Measurements from ENCODE around the gene ZNRF2. TPM values are rescaled to one million over a fixed set of nuclear protein-coding genes. Genes with fewer than 3 reads are reported as not detected.

ZNRF2 gene
- polyA plus RNA-seq, 1 of the 3 experiments (the other 2 are of a cell fraction) = 4.0 TPM

DNA sequence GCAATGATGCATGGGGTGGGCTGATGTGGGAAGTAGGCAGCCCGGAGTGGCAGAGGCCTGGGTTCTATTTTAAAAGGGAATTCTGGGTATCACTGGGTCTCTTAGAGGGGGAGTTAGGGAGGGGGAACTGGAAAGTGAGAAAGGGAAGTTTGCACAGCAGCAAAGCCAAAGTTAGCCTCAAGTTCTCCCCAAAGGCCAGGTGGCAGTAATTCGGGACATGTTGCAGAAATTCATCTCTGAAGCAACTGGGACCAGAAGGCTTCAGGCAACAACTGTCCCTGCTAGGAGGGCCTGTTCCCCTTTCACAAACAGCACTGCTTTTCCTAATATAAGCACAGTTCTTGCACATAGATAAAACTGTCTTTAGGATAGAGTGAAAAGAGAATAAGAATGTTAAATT, 126.8 kb downstream of the ZNRF2 start:
- ChIA-PET CTCF (interaction anchor here (0.8 to 3.7 kb wide), 7 partner anchors 11 to 247 kb away, joined by 3 to 31 read pairs (median 5); no protein-coding TSS in a partner anchor), POLR2A (no interaction called here)
- 85% methylated on average over 2 of the region's 2 CpGs for WGBS (ENCODE audit: low lambda C conversion rate)

More for the DNA sequence above, 126.8 kb downstream of the ZNRF2 start:
- Histone ChIP-seq H3K4me2 (no peak overlapping the region), H2AFZ (ENCODE audit: low read depth) (no peak overlapping the region), H3K4me3 (ENCODE audit: low read depth in 2 of 2, low read length in 1 of 2) (no peak overlapping the region), H3K4me1 (ENCODE audit: control insufficient read depth in 1 of 2, insufficient read depth in 2 of 2, low read depth in 1 of 2, low read length in 1 of 2) (peaks cover 0 to 4% of the 10 kb centered on the region in 2 experiments; a peak in 1 of 4 replicates), H3F3A (replicated peaks; ENCODE audit: insufficient read depth) (no peaks in the 10 kb centered on the region), H3K9me3 (no peaks in the 10 kb centered on the region), H3K36me3 (replicated peaks in 1 of 2; ENCODE audit: control insufficient read depth in 1 of 2, insufficient read depth in 2 of 2, low read length in 1 of 2) (no peaks in the 10 kb centered on the region), H3K27me3 (ENCODE audit: insufficient read depth) (no peaks in the 10 kb centered on the region), H3K9ac (no peak overlapping the region), H3K9me2 (no peaks in the 10 kb centered on the region), H3K79me2 (ENCODE audit: insufficient read depth) (no peaks in the 10 kb centered on the region), H3K27ac (ENCODE audit: low read depth in 2 of 2, low read length in 1 of 2) (no peak overlapping the region), H4K20me1 (ENCODE audit: insufficient read depth) (no peaks in the 10 kb centered on the region)
- DNase-seq = no peak
- TF ChIP-seq YY1 (IDR thresholded peaks at IDR 0.05; ENCODE audit: low read depth) (no peak), GATA2 (CRISPR knock-in tag; IDR thresholded peaks at IDR 0.05) (no peak), FOXM1 (IDR thresholded peaks at IDR 0.05; ENCODE audit: low read depth) (no peak), TEAD4 (IDR thresholded peaks at IDR 0.05; ENCODE audit: borderline replicate concordance, insufficient read depth) (no peak), FOSL2 (IDR thresholded peaks at IDR 0.05; ENCODE audit: borderline replicate concordance, low read depth) (no peak), CHD2 (IDR thresholded peaks at IDR 0.05; ENCODE audit: low read length, partially characterized antibody) (no peak), TCF12 (IDR thresholded peaks at IDR 0.05) (no peak), SMC3 (IDR thresholded peaks at IDR 0.05; ENCODE audit: low read depth, low read length) (no peak), RFX5 (IDR thresholded peaks at IDR 0.05; ENCODE audit: low read length) (no peak), RAD21 (IDR thresholded peaks at IDR 0.05; ENCODE audit: low read length) (no peak), MEF2A (IDR thresholded peaks at IDR 0.05; ENCODE audit: borderline replicate concordance, low read depth) (no peak), RXRA (IDR thresholded peaks at IDR 0.05; ENCODE audit: borderline replicate concordance, low read depth) (no peak), JUND (IDR thresholded peaks at IDR 0.05) (no peak)
- TF ChIP-seq, protein P1, sequence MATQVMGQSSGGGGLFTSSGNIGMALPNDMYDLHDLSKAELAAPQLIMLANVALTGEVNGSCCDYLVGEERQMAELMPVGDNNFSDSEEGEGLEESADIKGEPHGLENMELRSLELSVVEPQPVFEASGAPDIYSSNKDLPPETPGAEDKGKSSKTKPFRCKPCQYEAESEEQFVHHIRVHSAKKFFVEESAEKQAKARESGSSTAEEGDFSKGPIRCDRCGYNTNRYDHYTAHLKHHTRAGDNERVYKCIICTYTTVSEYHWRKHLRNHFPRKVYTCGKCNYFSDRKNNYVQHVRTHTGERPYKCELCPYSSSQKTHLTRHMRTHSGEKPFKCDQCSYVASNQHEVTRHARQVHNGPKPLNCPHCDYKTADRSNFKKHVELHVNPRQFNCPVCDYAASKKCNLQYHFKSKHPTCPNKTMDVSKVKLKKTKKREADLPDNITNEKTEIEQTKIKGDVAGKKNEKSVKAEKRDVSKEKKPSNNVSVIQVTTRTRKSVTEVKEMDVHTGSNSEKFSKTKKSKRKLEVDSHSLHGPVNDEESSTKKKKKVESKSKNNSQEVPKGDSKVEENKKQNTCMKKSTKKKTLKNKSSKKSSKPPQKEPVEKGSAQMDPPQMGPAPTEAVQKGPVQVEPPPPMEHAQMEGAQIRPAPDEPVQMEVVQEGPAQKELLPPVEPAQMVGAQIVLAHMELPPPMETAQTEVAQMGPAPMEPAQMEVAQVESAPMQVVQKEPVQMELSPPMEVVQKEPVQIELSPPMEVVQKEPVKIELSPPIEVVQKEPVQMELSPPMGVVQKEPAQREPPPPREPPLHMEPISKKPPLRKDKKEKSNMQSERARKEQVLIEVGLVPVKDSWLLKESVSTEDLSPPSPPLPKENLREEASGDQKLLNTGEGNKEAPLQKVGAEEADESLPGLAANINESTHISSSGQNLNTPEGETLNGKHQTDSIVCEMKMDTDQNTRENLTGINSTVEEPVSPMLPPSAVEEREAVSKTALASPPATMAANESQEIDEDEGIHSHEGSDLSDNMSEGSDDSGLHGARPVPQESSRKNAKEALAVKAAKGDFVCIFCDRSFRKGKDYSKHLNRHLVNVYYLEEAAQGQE (IDR thresholded peaks at IDR 0.05; ENCODE audit: low read depth, low read length) = no peak
- TF ChIP-seq, protein P2, sequence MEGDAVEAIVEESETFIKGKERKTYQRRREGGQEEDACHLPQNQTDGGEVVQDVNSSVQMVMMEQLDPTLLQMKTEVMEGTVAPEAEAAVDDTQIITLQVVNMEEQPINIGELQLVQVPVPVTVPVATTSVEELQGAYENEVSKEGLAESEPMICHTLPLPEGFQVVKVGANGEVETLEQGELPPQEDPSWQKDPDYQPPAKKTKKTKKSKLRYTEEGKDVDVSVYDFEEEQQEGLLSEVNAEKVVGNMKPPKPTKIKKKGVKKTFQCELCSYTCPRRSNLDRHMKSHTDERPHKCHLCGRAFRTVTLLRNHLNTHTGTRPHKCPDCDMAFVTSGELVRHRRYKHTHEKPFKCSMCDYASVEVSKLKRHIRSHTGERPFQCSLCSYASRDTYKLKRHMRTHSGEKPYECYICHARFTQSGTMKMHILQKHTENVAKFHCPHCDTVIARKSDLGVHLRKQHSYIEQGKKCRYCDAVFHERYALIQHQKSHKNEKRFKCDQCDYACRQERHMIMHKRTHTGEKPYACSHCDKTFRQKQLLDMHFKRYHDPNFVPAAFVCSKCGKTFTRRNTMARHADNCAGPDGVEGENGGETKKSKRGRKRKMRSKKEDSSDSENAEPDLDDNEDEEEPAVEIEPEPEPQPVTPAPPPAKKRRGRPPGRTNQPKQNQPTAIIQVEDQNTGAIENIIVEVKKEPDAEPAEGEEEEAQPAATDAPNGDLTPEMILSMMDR (IDR thresholded peaks at IDR 0.05) = no peak
- TF ChIP-seq, protein P3, sequence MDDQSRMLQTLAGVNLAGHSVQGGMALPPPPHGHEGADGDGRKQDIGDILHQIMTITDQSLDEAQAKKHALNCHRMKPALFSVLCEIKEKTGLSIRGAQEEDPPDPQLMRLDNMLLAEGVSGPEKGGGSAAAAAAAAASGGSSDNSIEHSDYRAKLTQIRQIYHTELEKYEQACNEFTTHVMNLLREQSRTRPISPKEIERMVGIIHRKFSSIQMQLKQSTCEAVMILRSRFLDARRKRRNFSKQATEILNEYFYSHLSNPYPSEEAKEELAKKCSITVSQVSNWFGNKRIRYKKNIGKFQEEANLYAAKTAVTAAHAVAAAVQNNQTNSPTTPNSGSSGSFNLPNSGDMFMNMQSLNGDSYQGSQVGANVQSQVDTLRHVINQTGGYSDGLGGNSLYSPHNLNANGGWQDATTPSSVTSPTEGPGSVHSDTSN (IDR thresholded peaks at IDR 0.05) = no peak
- TF ChIP-seq, protein P4, sequence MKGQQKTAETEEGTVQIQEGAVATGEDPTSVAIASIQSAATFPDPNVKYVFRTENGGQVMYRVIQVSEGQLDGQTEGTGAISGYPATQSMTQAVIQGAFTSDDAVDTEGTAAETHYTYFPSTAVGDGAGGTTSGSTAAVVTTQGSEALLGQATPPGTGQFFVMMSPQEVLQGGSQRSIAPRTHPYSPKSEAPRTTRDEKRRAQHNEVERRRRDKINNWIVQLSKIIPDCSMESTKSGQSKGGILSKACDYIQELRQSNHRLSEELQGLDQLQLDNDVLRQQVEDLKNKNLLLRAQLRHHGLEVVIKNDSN (IDR thresholded peaks at IDR 0.05; ENCODE audit: borderline replicate concordance, low read depth) = no peak
- TF ChIP-seq, protein P5, sequence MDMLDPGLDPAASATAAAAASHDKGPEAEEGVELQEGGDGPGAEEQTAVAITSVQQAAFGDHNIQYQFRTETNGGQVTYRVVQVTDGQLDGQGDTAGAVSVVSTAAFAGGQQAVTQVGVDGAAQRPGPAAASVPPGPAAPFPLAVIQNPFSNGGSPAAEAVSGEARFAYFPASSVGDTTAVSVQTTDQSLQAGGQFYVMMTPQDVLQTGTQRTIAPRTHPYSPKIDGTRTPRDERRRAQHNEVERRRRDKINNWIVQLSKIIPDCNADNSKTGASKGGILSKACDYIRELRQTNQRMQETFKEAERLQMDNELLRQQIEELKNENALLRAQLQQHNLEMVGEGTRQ (IDR thresholded peaks at IDR 0.05; ENCODE audit: borderline replicate concordance, low read depth, low read length) = no peak
